GM12874 (cell line): ENCODE data around the gene THBS1.

Experiments
- CTCF ChIP-seq: IDR thresholded peaks from 2 replicates; pipeline ENCODE4 v1.5.1; 2011; ENCODE audit warnings: low read depth, mild to moderate bottlenecking, control low read depth, low read length, moderate library complexity; ENCODE audit not compliant: insufficient read depth

THBS1 gene

GRCh38 chr15:39589815-39590644, 9.2 kb downstream of the THBS1 start:
- TF ChIP-seq CTCF = no peak

DNA sequence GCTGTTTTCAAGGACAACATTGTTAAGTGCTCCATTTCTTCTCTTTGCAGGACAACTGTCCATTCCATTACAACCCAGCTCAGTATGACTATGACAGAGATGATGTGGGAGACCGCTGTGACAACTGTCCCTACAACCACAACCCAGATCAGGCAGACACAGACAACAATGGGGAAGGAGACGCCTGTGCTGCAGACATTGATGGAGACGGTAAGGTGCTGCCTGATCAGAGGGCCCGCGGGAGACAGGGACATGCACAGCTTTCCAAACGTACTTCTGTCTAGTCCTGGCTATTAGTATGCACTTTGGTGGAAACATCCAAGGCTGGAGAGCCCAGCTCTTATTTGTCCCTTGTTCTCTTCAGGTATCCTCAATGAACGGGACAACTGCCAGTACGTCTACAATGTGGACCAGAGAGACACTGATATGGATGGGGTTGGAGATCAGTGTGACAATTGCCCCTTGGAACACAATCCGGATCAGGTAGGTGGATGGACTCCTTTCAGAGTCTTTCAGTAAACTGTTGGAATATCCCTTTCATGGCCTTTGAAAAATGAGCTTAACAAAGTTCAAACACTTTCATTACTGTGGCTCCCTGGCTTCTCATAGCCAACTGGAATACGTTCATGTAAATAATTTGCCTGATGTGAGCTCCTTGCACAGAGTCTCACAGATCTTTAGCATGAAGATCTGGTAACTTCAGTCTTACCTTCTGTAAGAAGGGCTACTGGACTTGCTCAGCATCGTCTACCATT, 10.4 kb downstream of the THBS1 start:
- TF ChIP-seq CTCF = no peak

DNA sequence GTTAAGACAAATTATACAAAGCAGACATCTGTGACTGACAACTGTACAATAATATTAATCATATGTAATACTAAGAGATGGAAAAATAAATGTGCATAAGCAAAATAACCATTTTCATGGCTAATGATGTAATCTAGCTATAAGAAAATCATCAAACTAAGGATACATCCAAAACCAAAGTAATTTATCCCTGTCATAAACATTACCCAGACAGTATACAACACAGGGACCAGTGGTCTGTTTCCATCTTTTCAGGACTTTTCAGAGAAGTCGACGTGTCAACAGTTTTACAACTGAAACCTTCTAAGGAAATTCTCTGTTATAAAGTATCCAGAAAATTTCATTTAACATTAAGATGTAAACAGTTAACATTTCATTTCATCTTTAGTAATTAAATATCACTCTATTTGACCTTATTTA, 11.0 kb downstream of the THBS1 start:
- no peak for TF ChIP-seq CTCF

DNA sequence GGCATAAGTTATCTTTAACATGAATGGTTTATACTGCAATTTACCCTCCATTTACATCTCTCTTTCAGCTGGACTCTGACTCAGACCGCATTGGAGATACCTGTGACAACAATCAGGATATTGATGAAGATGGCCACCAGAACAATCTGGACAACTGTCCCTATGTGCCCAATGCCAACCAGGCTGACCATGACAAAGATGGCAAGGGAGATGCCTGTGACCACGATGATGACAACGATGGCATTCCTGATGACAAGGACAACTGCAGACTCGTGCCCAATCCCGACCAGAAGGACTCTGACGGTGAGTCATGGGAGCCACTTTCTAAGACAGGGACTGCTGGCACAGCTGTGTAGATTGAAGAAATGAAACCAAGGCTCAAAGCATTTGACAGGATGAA, 11.6 kb downstream of the THBS1 start:
- TF ChIP-seq CTCF = no peak

- no peak for TF ChIP-seq CTCF
Observed at GRCh38 chr15:39593071-39593655, 12.3 kb downstream of the THBS1 start.

DNA sequence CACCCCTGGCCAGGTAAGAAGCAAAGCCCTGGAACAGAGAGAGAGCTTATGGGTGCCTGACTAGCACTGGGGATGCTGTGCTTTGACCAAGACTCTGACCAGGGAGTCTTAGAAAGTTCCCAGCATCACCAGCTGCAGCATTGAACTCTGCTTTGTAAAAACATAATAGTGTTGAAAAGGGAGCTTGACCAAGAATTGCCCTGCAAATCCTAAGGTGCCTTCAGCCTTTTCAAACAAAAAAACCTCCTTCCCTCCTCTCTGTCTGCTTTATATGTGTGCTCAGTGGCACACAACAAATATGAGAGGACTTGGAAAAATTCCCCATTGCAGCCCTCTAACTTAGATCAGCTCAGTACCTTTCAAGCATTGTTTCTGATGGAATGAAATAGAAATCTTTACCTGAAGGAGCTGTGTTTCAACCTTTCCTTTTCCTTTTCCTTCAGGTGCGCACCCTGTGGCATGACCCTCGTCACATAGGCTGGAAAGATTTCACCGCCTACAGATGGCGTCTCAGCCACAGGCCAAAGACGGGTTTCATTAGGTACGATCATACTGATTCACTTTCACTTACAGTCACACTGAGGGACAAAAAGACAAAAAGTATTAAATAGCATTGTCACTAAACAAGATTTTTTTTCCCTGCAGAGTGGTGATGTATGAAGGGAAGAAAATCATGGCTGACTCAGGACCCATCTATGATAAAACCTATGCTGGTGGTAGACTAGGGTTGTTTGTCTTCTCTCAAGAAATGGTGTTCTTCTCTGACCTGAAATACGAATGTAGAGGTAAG, 13.0 kb downstream of the THBS1 start:
- TF ChIP-seq CTCF = no peak
